Gastroesophageal sphincter (tissue), 3 donors: ENCODE data around the gene NOC3L.

ENCODE experiments used
- CTCF ChIP-seq, 4 experiments: fragments of 200-600 bp in 2 of 4; fragments of 450-650 bp in 2 of 4; sonication (generic) in 1 of 4; IDR thresholded peaks; one replicate each; pipeline ENCODE4 v1.5.1; 2017 to 2019; ENCODE audit warnings: antibody characterized with exemption in 4 of 4, mild to moderate bottlenecking in 2 of 4, moderate library complexity in 2 of 4
- EP300 ChIP-seq: sonication (generic); formaldehyde crosslinking; IDR thresholded peaks from one replicate; pipeline ENCODE4 v1.6.1; 2017; ENCODE audit warnings: antibody characterized with exemption, mild to moderate bottlenecking
- POLR2A ChIP-seq, 2 donors: fragments of 450-650 bp; IDR thresholded peaks; one replicate each; pipeline ENCODE4 v1.6.1; 2017; ENCODE audit warnings: antibody characterized with exemption in 2 of 2, mild to moderate bottlenecking in 2 of 2, moderate library complexity in 1 of 2
- POLR2AphosphoS5 ChIP-seq: sonication (generic); formaldehyde crosslinking; IDR thresholded peaks from one replicate; pipeline ENCODE4 v1.6.1; 2017; ENCODE audit warnings: antibody characterized with exemption

GRCh38 chr10:94333051-94333450 is 29.7 kb downstream of the NOC3L start:
- TF ChIP-seq CTCF (IDR thresholded peaks at IDR 0.05) = no peak
- TF ChIP-seq POLR2A (IDR thresholded peaks at IDR 0.05) = no peak
- no peak for TF ChIP-seq EP300
- TF ChIP-seq POLR2AphosphoS5 = no peak
